CD4-positive, alpha-beta T cell (primary cell): ENCODE measurements around the gene ALS2CL. TPM values are rescaled to one million over a fixed set of nuclear protein-coding genes. Genes with fewer than 3 reads are reported as not detected.

ENCODE experiments used
- ATAC-seq: fragments of 200-7000 bp; cut with Tn5 transposase; one replicate; pipeline ENCODE4 v1.10.0; 2022; ENCODE audit warnings: mild to moderate bottlenecking; ENCODE audit not compliant: poor library complexity
- CTCF ChIA-PET: fragments of 350-600 bp; sonication (Branson Sonifier 250); formaldehyde crosslinking; loops from one replicate; lab custom pipeline; 2021; ENCODE audit warnings: antibody characterized with exemption, inconsistent platforms; lab: Charles Lee
- POLR2A ChIA-PET: fragments of 350-600 bp; sonication (Branson Sonifier 250); formaldehyde crosslinking; loops from one replicate; lab custom pipeline; 2021; ENCODE audit warnings: antibody characterized with exemption, inconsistent platforms; lab: Charles Lee
- DNase-seq, 14 experiments: peaks; one replicate each; pipeline ENCODE4 v3.0.0-alpha.2; 2013 to 2020; ENCODE audit warnings: mixed read lengths in 2 of 14
- H3K27ac ChIP-seq, 2 donors: one replicate each; pipeline versions ENCODE4 v1.5.1 to v1.7.0; 2013; ENCODE audit warnings: low read length in 2 of 2, low read depth in 1 of 2, mild to moderate bottlenecking in 1 of 2
- H3K27me3 ChIP-seq, 2 experiments: 1 replicate in 1 of 2; 2 replicates in 1 of 2; pipeline versions ENCODE4 v1.6.1 to v1.7.0; 2013; ENCODE audit warnings: low read length in 2 of 2, control low read depth in 1 of 2, mild to moderate bottlenecking in 1 of 2, moderate library complexity in 1 of 2; ENCODE audit not compliant: insufficient read depth in 2 of 2, control insufficient read depth in 1 of 2
- H3K36me3 ChIP-seq: one replicate; pipeline ENCODE4 v1.6.1; 2013; ENCODE audit warnings: low read length, control low read depth; ENCODE audit not compliant: insufficient read depth
- H3K4me1 ChIP-seq: one replicate; pipeline ENCODE4 v1.6.1; 2013; ENCODE audit warnings: low read length, control low read depth; ENCODE audit not compliant: insufficient read depth
- H3K4me3 ChIP-seq: one replicate; pipeline ENCODE4 v1.5.1; 2013; ENCODE audit warnings: mild to moderate bottlenecking, low read length, moderate library complexity
- H3K9me3 ChIP-seq, 2 experiments: 1 replicate in 1 of 2; 2 replicates in 1 of 2; pipeline versions ENCODE4 v1.6.1 to v1.7.0; 2013; ENCODE audit warnings: low read length in 2 of 2, mild to moderate bottlenecking in 2 of 2, control low read depth in 1 of 2, moderate library complexity in 1 of 2; ENCODE audit not compliant: control insufficient read depth in 1 of 2, insufficient read depth in 1 of 2
- H3K27ac Mint-ChIP-seq: one replicate; pipeline ENCODE4 v1.8.0; 2020; ENCODE audit warnings: mixed read lengths
- H3K27me3 Mint-ChIP-seq: one replicate; pipeline ENCODE4 v1.8.0; 2021; ENCODE audit warnings: mixed read lengths
- H3K36me3 Mint-ChIP-seq: one replicate; pipeline ENCODE4 v1.8.0; 2021; ENCODE audit warnings: low read depth, mixed read lengths
- H3K4me1 Mint-ChIP-seq: one replicate; pipeline ENCODE4 v1.8.0; 2021; ENCODE audit warnings: low read depth, mixed read lengths
- H3K4me3 Mint-ChIP-seq: one replicate; pipeline ENCODE4 v1.8.0; 2020; ENCODE audit warnings: mild to moderate bottlenecking, mixed read lengths
- H3K9me3 Mint-ChIP-seq: one replicate; pipeline ENCODE4 v1.8.0; 2020; ENCODE audit warnings: mixed read lengths
- CTCF ChIP-seq: fragments of 200-600 bp; IDR thresholded peaks from one replicate; pipeline ENCODE4 v1.8.0; 2022; ENCODE audit warnings: antibody characterized with exemption, mild to moderate bottlenecking
- intact Hi-C, 2 experiments: fragments of 100-400 bp; cut with DNase I in 1 of 2; cut with micrococcal nuclease in 1 of 2; formaldehyde crosslinking; loops; one replicate each; pipeline versions ENCODE4 v1.15.1 to v1.9.0; 2023 to 2025; cut with DNase I, micrococcal nuclease
- total RNA-seq, 174 experiments: library from RNA in 2 of 174; stranded (reverse) in 2 of 174; gene quantifications; one replicate each; pipeline ENCODE4 v1.2.3 and lab custom pipeline; 2021 to 2026

ALS2CL gene
- total RNA-seq, 2 experiments from 2014 or later = 45.8 to 47.6 TPM

- Mint-ChIP-seq H3K9me3 (no peaks in the 10 kb centered on the region), H3K36me3 (peaks cover 54% of the 10 kb centered on the region), H3K4me3 (no peak overlapping the region), H3K27ac (no peak overlapping the region), H3K27me3 (no peaks in the 10 kb centered on the region), H3K4me1 (peaks cover 4% of the 10 kb centered on the region)
- H3K4me1 ChIP-seq = peaks cover 3% of the 10 kb centered on the region
- no peak overlapping the region for H3K27ac ChIP-seq
- no peak for ATAC-seq
- intact Hi-C loops = no loop called here
- peaks cover 49% of the 10 kb centered on the region for H3K36me3 ChIP-seq
- ChIA-PET CTCF (no interaction called here), POLR2A (no interaction called here)
- no peak overlapping the region for H3K4me3 ChIP-seq
- H3K9me3 ChIP-seq = no peaks in the 10 kb centered on the region
- no peak for TF ChIP-seq CTCF
- no peaks in the 10 kb centered on the region for H3K27me3 ChIP-seq
- DNase-seq = no peak
Measured at GRCh38 chr3:46684891-46685290, 8.6 kb downstream of the ALS2CL start.

GRCh38 chr3:46682974-46683373 is 10.5 kb downstream of the ALS2CL start:
- H3K36me3 ChIP-seq = peaks cover 43% of the 10 kb centered on the region
- H3K4me1 Mint-ChIP-seq = no peaks in the 10 kb centered on the region
- CTCF ChIA-PET = no interaction called here
- POLR2A ChIA-PET = no interaction called here
- no peak for TF ChIP-seq CTCF
- ATAC-seq (no peak), DNase-seq (no peak)
- no peaks in the 10 kb centered on the region for H3K4me1 ChIP-seq
- intact Hi-C loops = no loop called here
- H3K27me3 Mint-ChIP-seq = no peaks in the 10 kb centered on the region
- H3K4me3 ChIP-seq = no peak overlapping the region
- H3K27ac ChIP-seq = no peak overlapping the region
- H3K27me3 ChIP-seq = no peaks in the 10 kb centered on the region
- no peaks in the 10 kb centered on the region for H3K9me3 ChIP-seq
- H3K4me3 Mint-ChIP-seq = no peak overlapping the region
- peaks cover 60% of the 10 kb centered on the region for H3K36me3 Mint-ChIP-seq
- H3K9me3 Mint-ChIP-seq = no peaks in the 10 kb centered on the region
- no peak overlapping the region for H3K27ac Mint-ChIP-seq

GRCh38 chr3:46681856-46682540 is 11.5 kb downstream of the ALS2CL start:
- Mint-ChIP-seq H3K27me3 (no peaks in the 10 kb centered on the region), H3K4me3 (no peak overlapping the region), H3K36me3 (peaks cover 57% of the 10 kb centered on the region), H3K4me1 (no peaks in the 10 kb centered on the region), H3K9me3 (no peaks in the 10 kb centered on the region), H3K27ac (no peak overlapping the region)
- ChIA-PET POLR2A (no interaction called here), CTCF (no interaction called here)
- ATAC-seq (no peak), DNase-seq (no peak)
- H3K9me3 ChIP-seq = no peaks in the 10 kb centered on the region
- no peaks in the 10 kb centered on the region for H3K27me3 ChIP-seq
- intact Hi-C loops = no loop called here
- H3K4me3 ChIP-seq = no peak overlapping the region
- TF ChIP-seq CTCF = no peak
- no peaks in the 10 kb centered on the region for H3K4me1 ChIP-seq
- peaks cover 33% of the 10 kb centered on the region for H3K36me3 ChIP-seq
- H3K27ac ChIP-seq = no peak overlapping the region
